Activated T-cell treated with anti-CD3 and anti-CD28 coated beads, Interleukin-2, amount 50 U/mL, for 4 hours (primary cell): Measurements from ENCODE around the gene EPSTI1. TPM values are rescaled to one million over a fixed set of nuclear protein-coding genes. Genes with fewer than 3 reads are reported as not detected.
"Not testable (repeated sequence)": the region's sequence is repeated elsewhere in the genome, so short reads cannot be mapped to it uniquely, and the experiment has no call there.

ENCODE experiments used
- ATAC-seq, 2 donors: fragments of 200-7000 bp; cut with Tn5 transposase; one replicate each; pipeline ENCODE4 v1.10.0; 2021
- DNase-seq: peaks from one replicate; pipeline ENCODE4 v3.0.0-alpha.2; 2020
- H3K27me3 Mint-ChIP-seq: one replicate; pipeline ENCODE4 v1.8.0; 2021; ENCODE audit warnings: low read depth, mixed read lengths
- H3K36me3 Mint-ChIP-seq: one replicate; pipeline ENCODE4 v1.8.0; 2022; ENCODE audit warnings: mixed read lengths; ENCODE audit not compliant: insufficient read depth
- H3K4me1 Mint-ChIP-seq: one replicate; pipeline ENCODE4 v1.8.0; 2021; ENCODE audit warnings: low read depth, mixed read lengths
- H3K4me3 Mint-ChIP-seq: one replicate; pipeline ENCODE4 v1.8.0; 2021; ENCODE audit warnings: mild to moderate bottlenecking, moderate library complexity, mixed read lengths
- H3K9me3 Mint-ChIP-seq: one replicate; pipeline ENCODE4 v1.8.0; 2021; ENCODE audit warnings: mixed read lengths
- total RNA-seq, 3 donors: library from RNA; stranded (reverse); gene quantifications; one replicate each; pipeline ENCODE4 v1.2.1, GENCODE V29; 2021

The EPSTI1 gene
- total RNA-seq, 3 donors from 2014 or later = 8.9 to 18.1 (median 10.2) TPM

DNA sequence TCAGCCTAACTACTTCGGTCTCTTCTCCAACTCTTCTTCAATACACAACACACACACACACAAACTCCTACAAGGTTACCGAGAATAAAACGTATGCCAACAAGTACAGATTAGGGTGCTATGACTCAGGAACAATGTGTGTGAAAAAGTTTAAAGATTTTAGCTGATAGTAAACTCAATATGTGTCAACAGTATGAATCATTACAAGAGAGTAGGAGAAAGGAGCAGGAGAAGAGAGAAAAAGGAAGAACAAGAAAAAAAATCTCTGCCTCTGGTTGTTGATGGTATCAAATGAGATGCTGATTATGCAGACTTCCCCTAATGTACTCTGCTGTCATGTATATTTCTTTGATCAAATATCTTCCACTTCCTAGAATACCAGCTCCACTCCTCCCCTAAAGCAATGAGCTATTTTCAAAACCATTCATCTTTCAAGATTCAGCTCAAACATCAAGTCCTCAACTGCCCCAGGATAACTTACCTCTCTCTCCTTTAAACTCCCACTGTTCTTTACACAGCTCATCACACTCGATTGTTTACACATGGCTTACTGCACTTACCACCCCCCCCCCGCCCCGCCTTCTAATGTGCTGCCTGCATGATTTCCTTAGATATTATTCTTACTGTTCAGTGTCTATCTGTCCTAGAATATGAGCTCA is 115.0 kb downstream of the EPSTI1 start:
- ATAC-seq (peak; percentile 66 to 72), DNase-seq (no peak)
- H3K27me3 Mint-ChIP-seq = peaks cover 10% of the 10 kb centered on the region
- no peaks in the 10 kb centered on the region for H3K36me3 Mint-ChIP-seq
- no peak overlapping the region for H3K4me3 Mint-ChIP-seq
- no peaks in the 10 kb centered on the region for H3K9me3 Mint-ChIP-seq
- H3K4me1 Mint-ChIP-seq = peaks cover 7% of the 10 kb centered on the region

DNA sequence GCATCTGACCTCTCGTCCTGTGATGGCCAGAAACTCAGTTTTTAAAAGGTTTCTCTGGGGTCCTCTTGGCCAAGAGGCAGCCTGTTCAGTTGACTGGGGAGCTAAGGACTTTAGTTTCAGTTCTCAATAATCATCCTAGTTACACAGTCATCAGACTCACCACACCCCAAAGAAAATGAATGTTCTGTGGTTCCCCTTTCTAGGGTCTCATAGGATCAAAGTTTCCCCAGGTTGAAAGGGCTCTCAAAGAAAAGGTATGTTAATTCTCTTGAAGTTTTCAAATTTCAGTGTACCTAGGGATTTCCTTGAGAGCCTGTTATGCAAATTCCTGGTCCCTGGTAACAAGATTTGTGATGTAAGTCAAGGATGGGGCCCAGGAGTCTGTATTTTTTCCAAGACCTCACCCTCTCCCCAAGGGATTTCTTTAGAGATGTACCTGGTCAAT is 115.7 kb downstream of the EPSTI1 start:
- no peaks in the 10 kb centered on the region for H3K36me3 Mint-ChIP-seq
- no peak overlapping the region for H3K4me3 Mint-ChIP-seq
- ATAC-seq (peak; percentile 77 to 78), DNase-seq (no peak)
- peaks cover 7% of the 10 kb centered on the region for H3K4me1 Mint-ChIP-seq
- H3K27me3 Mint-ChIP-seq = peaks cover 10% of the 10 kb centered on the region
- no peaks in the 10 kb centered on the region for H3K9me3 Mint-ChIP-seq

DNA sequence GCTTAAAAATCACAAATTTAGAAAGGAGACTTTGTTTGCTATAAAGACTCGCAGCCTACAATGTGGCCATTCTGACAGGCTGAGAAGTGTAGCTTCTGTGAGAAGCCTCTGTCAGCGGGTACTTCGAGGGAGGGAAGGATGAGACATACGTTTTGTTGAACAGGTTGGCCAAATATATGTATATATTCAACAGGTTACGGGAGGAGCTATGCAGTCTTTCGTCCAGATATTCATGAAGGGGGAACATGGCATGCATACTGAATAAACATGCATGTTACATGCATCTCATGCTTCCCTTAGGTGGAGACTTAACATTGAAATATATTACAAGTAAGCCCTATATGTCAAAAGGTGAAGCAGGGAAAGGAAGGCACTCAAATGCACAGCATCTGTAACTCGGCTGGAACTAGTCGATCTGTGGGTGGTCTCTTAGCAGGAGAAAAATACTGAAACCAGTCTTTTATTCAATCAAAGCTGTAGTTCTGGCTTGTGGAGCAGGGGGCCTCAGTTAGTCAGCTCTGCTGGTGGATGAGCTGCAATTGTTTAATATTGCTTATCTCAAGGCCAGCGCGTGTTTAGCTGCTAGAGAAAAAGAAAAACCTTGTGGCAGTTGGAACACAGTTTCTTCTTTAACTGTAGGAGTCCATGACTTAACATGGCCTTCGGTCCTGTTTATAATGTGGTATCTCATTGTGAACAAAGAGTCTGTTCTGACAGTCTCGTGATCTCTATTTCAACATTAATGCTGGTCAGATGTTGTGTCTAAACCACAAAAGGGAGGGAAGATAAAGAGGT is 116.4 kb downstream of the EPSTI1 start:
- no peak for DNase-seq
- Mint-ChIP-seq H3K9me3 (no peaks in the 10 kb centered on the region), H3K4me1 (peaks cover 7% of the 10 kb centered on the region), H3K27me3 (peaks cover 10% of the 10 kb centered on the region), H3K36me3 (no peaks in the 10 kb centered on the region), H3K4me3 (no peak overlapping the region)
- no peak for ATAC-seq

DNA sequence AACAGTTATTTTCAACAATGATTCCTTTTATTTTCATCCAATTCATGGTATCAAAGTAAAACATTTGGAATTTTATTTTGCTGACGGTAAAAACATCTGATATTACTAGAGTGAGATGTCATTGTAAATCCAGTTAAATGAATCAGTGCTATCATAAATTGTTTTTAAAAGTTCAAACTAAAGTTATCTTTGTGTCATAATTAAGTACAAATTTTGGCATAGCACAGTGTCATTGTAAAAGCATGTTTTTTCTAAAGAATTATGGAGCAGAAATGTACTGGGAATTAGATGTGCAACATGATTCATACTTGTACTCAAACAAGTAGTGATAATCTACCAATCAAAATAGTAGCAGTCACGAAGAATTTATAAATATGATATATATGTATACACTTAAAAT is 117.8 kb downstream of the EPSTI1 start:
- DNase-seq = no peak
- peaks cover 7% of the 10 kb centered on the region for H3K4me1 Mint-ChIP-seq
- peaks cover 3% of the 10 kb centered on the region for H3K27me3 Mint-ChIP-seq
- H3K9me3 Mint-ChIP-seq = no peaks in the 10 kb centered on the region
- no peaks in the 10 kb centered on the region for H3K36me3 Mint-ChIP-seq
- no peak overlapping the region for H3K4me3 Mint-ChIP-seq
- ATAC-seq = no peak

DNA sequence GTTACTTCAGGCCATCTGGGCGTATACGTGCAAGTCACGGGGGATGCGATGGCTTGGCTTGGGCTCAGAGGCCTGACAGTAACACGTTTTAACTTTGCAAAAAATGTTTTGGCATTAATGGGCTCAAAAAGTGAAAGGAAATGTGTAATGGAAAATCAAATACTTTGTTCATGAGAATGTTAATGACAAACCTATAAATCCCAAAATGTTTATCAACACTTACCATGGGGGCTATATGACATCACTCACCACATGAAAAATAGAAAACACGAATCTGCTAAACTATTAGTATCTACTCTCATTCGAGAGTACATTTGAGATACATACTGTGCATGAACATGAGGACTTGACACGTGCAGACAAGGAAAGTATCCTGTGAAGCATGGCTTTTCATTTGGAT is 119.0 kb downstream of the EPSTI1 start:
- DNase-seq = no peak

DNA sequence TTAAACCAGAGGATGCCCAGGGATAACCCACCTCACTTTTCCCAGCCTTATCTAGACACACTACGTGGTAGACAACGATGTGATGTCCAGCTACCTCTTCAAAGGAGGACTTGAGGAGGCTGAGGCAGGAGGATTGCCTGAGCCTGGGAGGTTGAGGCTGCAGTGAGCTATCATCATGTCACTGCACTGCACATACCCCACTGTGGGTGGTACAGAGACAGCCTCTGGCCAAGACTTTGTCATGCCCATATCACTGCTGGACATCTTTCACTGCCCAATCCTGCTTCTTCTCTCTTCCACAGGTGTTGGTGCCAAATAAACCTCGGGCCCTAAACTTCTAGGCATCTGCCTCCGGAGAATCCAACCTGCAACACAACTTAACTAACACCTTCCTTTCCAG is 124.8 kb downstream of the EPSTI1 start:
- no peaks in the 10 kb centered on the region for H3K36me3 Mint-ChIP-seq
- no peaks in the 10 kb centered on the region for H3K9me3 Mint-ChIP-seq
- no peaks in the 10 kb centered on the region for H3K4me1 Mint-ChIP-seq
- no peak for ATAC-seq
- H3K4me3 Mint-ChIP-seq = no peak overlapping the region
- DNase-seq = no peak
- H3K27me3 Mint-ChIP-seq = peaks cover 5% of the 10 kb centered on the region

More for the DNA sequence above, 119.0 kb downstream of the EPSTI1 start:
- Mint-ChIP-seq H3K4me3 (no peak overlapping the region), H3K36me3 (no peaks in the 10 kb centered on the region), H3K4me1 (peaks cover 7% of the 10 kb centered on the region), H3K27me3 (no peaks in the 10 kb centered on the region), H3K9me3 (no peaks in the 10 kb centered on the region)
- no peak for ATAC-seq

DNA sequence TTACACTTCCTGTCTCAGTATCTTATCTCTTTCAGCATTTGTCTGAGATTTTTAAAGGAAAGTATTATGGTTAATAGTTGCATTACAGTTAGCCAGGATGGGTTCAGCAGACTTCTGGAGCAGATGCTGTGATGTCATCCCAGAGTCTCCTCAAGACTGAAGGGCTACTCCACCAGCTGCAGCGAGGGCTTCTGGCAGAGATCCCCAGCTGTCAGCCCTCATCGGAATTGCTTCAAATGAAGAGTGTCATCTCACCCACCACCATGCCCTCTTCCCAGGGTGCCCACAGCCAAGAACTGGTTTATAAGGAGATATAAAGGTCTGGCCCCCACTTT is 126.3 kb downstream of the EPSTI1 start:
- no peak for DNase-seq
- no peak for ATAC-seq
- H3K9me3 Mint-ChIP-seq = no peaks in the 10 kb centered on the region
- peaks cover 9% of the 10 kb centered on the region for H3K27me3 Mint-ChIP-seq
- no peaks in the 10 kb centered on the region for H3K36me3 Mint-ChIP-seq
- no peak overlapping the region for H3K4me3 Mint-ChIP-seq
- H3K4me1 Mint-ChIP-seq = no peaks in the 10 kb centered on the region

DNA sequence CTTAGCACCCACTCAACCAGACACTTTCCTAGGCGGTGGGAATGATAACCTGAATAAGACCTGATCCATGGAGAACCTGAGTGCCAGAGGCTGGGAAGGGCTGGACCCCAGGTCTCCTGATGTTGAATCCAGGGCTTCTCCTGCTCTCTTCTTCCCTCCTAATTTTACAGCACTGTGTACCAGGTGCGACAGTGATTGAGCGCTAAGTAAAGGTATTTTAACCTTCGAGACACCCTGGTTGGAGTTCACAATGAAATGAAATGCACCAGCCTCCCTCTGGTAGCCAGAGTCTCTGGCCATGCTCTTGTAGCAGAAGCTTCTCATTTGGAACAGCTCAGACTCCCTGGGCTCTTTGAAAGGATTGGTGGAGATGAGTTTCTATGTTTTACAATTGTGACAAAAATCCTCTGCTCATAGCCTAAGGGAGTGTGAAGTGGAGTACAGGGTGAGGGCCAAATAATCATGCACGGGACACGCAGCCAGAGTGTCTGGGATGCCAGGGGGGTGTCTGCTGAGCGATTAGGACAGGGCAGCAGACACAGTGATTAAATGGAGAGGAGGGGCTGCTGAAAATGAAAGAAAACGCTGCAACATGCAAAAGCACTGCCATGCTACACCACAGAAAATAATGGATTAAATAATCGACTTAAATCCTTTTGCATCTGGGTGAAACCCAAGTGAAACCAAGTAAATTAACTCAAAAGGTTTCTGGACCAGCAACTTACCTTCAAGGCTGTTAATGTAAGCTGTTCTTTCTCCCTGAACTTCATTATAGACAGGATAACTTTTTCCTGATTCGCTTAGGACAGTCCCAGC is 126.9 kb downstream of the EPSTI1 start:
- Mint-ChIP-seq H3K4me3 (no peak overlapping the region), H3K4me1 (no peaks in the 10 kb centered on the region), H3K9me3 (no peaks in the 10 kb centered on the region), H3K27me3 (peaks cover 9% of the 10 kb centered on the region), H3K36me3 (no peaks in the 10 kb centered on the region)
- DNase-seq (no peak), ATAC-seq (no peak)

DNA sequence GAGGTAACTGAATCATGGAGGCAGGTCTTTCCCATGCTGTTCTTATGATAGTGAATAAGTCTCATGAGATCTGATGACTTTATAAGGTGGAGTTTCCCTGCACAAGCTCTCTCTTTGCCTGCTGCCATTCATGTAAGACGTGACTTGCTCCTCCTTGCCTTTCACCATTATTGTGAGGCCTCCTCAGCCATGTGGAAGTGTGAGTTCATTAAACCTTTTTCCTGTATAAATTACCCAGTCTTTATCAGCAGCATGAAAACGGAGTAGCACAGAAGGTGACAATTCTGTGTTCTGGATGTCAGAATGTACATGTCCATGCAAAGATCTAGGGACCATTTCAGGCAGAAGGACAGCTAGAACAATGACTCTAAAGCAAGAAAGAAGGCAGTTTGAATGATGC is 129.7 kb downstream of the EPSTI1 start:
- ATAC-seq, DNase-seq, H3K4me1 Mint-ChIP-seq, H3K9me3 Mint-ChIP-seq, H3K27me3 Mint-ChIP-seq, H3K36me3 Mint-ChIP-seq, H3K4me3 Mint-ChIP-seq: not testable (repeated sequence)

DNA sequence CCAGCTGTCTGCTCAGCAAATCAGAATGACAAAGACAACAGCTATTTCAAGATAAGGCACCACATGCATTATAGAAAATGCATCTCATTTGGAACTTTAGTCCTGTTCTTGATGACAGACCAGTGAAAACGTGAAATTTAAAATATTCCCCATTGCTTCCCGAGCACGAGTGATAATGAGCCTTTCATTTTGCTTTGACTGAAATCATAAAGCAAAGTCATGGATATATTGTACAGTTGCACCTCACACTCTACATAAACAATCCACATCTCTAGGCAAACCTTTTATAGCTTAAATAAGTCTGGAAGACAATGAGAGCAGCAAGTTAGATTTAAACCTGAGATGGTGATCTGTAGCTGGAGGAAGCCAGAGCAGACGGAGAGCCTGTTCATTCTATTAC is 131.6 kb downstream of the EPSTI1 start:
- H3K9me3 Mint-ChIP-seq = no peaks in the 10 kb centered on the region
- peaks cover 9% of the 10 kb centered on the region for H3K27me3 Mint-ChIP-seq
- H3K36me3 Mint-ChIP-seq = no peaks in the 10 kb centered on the region
- DNase-seq (no peak), ATAC-seq (no peak)
- no peak overlapping the region for H3K4me3 Mint-ChIP-seq
- no peaks in the 10 kb centered on the region for H3K4me1 Mint-ChIP-seq

DNA sequence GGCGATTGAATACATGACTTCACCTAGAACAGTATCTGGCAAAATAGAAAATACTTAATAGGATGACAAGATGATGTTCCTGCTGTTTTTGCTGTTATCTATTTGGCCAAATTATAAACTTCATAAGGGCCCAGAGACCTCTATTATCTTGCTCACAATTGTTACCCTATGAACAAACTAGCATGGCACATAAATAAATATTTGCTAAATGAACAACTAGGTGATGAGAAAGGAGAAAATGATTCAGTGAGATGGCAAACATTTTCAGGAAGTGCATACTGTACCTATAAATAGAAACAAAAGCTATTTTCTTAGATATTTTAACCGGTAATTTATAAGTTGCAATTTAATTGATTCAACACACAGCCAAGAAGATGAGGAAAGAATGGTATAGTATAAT is 132.3 kb downstream of the EPSTI1 start:
- H3K36me3 Mint-ChIP-seq = no peaks in the 10 kb centered on the region
- no peak for DNase-seq
- ATAC-seq = no peak
- H3K4me3 Mint-ChIP-seq = no peak overlapping the region
- H3K9me3 Mint-ChIP-seq = no peaks in the 10 kb centered on the region
- no peaks in the 10 kb centered on the region for H3K4me1 Mint-ChIP-seq
- H3K27me3 Mint-ChIP-seq = peaks cover 11% of the 10 kb centered on the region

DNA sequence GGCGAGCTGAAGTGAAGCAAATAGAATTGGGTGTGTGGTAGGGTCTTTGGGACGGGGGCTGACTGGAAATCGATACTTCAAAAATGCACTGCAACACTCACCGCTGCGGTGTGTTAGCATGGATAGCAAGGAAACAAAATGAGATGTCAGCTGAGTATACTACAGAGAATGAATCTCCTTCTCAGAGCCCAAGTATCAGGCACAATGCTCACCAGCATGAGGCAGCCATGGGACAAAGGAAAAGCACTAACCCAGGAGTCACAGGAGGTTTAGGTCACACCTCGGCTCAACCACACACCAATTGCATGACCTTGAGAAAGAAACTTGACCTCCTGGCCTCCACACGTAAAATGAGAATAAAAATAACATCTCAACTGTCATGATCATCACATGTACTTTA is 136.6 kb downstream of the EPSTI1 start:
- Mint-ChIP-seq H3K4me3 (no peak overlapping the region), H3K27me3 (peaks cover 3% of the 10 kb centered on the region), H3K36me3 (no peaks in the 10 kb centered on the region), H3K9me3 (no peaks in the 10 kb centered on the region), H3K4me1 (no peaks in the 10 kb centered on the region)
- ATAC-seq (no peak), DNase-seq (no peak)

DNA sequence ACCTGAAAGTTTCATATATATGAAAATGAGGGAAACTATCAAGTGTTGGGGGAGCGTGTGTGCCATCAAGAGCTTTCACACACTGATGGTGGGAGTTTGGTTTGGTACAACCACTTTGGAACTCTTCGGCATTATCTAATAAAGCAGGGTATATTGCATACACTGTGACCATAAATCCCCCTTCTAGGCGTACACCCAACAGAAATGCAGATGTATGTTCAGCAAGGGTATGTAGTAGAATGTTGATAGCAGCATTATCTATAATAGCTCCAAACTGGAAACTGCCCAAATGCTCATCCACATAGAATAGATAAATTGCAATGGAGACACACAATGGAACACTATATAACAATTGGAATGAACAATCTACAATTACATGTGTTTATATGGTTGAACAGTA is 139.9 kb downstream of the EPSTI1 start:
- ATAC-seq = no peak
- H3K9me3 Mint-ChIP-seq = no peaks in the 10 kb centered on the region
- H3K4me3 Mint-ChIP-seq = no peak overlapping the region
- H3K27me3 Mint-ChIP-seq = peaks cover 3% of the 10 kb centered on the region
- no peaks in the 10 kb centered on the region for H3K4me1 Mint-ChIP-seq
- H3K36me3 Mint-ChIP-seq = no peaks in the 10 kb centered on the region
- DNase-seq = no peak

DNA sequence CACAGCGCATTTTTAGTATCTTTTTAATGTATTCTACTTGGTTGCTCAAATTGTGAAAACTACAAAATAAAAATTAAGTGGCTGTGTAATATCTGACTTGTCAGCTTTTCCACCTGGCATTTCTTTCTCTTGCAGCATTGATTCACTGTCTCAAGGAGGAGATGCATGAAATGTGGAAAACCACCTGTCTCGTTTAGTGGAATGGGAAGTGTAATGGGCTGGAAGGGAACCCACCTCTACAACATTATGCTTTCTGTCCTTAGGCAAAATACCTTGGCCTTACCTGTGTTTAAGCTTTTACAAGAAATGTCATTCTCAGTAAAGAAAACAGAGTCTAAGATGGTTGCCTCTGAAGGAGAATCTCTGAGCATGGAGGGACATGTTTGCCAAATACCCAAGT is 142.8 kb downstream of the EPSTI1 start:
- H3K4me1 Mint-ChIP-seq = no peaks in the 10 kb centered on the region
- no peaks in the 10 kb centered on the region for H3K36me3 Mint-ChIP-seq
- no peak overlapping the region for H3K4me3 Mint-ChIP-seq
- no peaks in the 10 kb centered on the region for H3K27me3 Mint-ChIP-seq
- no peak for ATAC-seq
- no peaks in the 10 kb centered on the region for H3K9me3 Mint-ChIP-seq
- no peak for DNase-seq
